Vagina (tissue), 2 donors: ENCODE results near the gene TRIM74.
"Not testable (repeated sequence)": the region's sequence is repeated elsewhere in the genome, so short reads cannot be mapped to it uniquely, and the experiment has no call there.

Source experiments
- POLR2A ChIP-seq, 2 donors: fragments of 450-650 bp; IDR thresholded peaks; one replicate each; pipeline ENCODE4 v1.6.1; 2017; ENCODE audit warnings: antibody characterized with exemption in 2 of 2, mild to moderate bottlenecking in 2 of 2, moderate library complexity in 2 of 2
- POLR2AphosphoS5 ChIP-seq, 2 donors: sonication (generic); formaldehyde crosslinking; IDR thresholded peaks; one replicate each; pipeline ENCODE4 v1.9.0; 2017; ENCODE audit warnings: antibody characterized with exemption in 2 of 2, mild to moderate bottlenecking in 2 of 2, low read depth in 1 of 2; ENCODE audit not compliant: insufficient read depth in 1 of 2
- TF ChIP-seq, protein P1 (sequence below), 3 experiments: fragments of 450-650 bp in 2 of 3; fragments of 200-600 bp in 1 of 3; sonication (generic) in 1 of 3; IDR thresholded peaks; one replicate each; pipeline ENCODE4 v1.5.1; 2017 to 2019; ENCODE audit warnings: antibody characterized with exemption in 3 of 3, mild to moderate bottlenecking in 2 of 3, moderate library complexity in 2 of 3

DNA sequence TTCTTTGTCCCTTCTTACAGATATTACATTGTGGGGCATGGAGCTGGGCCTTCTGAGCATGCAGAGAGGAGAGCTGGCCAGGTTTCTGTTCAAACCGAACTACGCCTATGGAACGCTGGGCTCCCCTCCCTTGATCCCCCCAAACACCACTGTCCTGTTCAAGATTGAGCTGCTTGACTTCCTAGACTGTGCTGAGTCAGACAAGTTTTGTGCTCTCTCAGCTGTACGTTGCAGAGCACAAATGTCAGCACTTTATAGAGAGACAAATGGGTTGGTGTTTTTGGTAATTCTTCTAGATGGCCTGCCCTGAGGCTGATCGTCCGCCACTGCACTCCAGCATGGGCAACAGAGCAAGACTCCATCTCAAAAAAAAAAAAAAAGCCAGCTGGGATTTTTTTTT is 2.2 kb upstream of the TRIM74 start:
- not testable (repeated sequence) for TF ChIP-seq POLR2A (IDR thresholded peaks at IDR 0.05); POLR2AphosphoS5 (IDR thresholded peaks at IDR 0.05; ENCODE audit: insufficient read depth in 1 of 2, low read depth in 1 of 2)
- TF ChIP-seq, protein P1, sequence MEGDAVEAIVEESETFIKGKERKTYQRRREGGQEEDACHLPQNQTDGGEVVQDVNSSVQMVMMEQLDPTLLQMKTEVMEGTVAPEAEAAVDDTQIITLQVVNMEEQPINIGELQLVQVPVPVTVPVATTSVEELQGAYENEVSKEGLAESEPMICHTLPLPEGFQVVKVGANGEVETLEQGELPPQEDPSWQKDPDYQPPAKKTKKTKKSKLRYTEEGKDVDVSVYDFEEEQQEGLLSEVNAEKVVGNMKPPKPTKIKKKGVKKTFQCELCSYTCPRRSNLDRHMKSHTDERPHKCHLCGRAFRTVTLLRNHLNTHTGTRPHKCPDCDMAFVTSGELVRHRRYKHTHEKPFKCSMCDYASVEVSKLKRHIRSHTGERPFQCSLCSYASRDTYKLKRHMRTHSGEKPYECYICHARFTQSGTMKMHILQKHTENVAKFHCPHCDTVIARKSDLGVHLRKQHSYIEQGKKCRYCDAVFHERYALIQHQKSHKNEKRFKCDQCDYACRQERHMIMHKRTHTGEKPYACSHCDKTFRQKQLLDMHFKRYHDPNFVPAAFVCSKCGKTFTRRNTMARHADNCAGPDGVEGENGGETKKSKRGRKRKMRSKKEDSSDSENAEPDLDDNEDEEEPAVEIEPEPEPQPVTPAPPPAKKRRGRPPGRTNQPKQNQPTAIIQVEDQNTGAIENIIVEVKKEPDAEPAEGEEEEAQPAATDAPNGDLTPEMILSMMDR (IDR thresholded peaks at IDR 0.05), result not testable (repeated sequence)
